HG02884 (cell line): ENCODE results near the gene ARHGEF35.
"Not testable (repeated sequence)": the region's sequence is repeated elsewhere in the genome, so short reads cannot be mapped to it uniquely, and the experiment has no call there.

ENCODE experiments used
- ATAC-seq: cut with Tn5 transposase; IDR thresholded peaks from one replicate; pipeline ENCODE4 v1.9.1; 2021; ENCODE audit warnings: mild to moderate bottlenecking, moderate library complexity; ENCODE audit not compliant: unreplicated experiment

ARHGEF35 gene

DNA sequence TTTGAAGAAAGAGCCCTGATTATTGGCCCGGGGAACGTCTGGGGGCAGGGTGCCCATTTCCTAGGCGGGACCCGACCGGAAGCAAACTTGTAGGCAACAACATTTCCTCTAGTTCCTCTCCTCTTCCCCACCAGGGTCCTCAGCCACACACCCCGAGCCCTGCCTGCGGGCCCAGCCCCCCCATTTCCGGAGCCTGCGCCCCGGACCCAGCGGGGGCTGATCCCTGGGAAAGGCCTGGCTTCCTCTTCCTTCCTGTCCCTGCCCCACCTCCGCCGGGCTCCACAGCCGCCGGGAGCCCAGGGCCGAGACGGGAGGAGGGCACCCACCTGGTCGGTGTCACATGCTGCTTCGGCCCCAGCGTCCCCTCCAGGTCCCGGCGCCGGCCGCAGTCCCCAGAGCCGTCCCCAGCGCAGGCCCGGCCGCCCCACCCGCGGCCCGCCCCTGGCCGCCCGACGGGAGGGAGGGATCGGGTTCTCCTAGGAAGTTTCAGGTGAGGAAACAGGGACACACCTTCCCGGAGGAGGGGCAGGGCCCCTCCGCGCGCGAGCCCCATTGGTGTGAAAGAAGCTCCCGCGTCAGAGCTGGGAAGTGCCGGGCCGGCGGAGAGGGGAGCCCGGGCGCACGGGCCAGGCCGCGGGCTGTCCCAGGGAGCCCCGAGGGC, at the start of gene ARHGEF35:
Gene ARHGEF35, minus strand, starts transcription at position 622 of the 661 bp plus-strand sequence. CDS start 7,450 bp downstream, outside the sequence.
- peak; percentile 51 for ATAC-seq

DNA sequence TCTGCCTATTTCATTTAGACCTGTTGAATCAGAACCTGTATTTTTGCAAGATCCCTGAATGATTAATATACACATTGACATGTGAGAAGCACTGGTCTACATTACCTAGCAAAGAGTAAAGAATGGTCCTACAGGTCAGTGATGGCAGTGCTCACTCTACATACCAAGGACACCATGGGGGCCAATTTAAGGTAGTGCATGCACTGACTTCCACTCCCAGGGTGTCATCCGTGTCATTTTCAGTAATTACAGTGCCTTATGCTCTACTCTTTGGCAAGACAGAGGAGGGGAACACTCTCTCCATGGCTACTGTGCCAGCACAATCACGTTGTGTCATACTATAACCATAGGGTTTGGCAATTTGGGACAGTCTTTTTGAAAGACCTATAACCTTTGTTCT, 49.7 kb upstream of the ARHGEF35 start:
- not testable (repeated sequence) for ATAC-seq

DNA sequence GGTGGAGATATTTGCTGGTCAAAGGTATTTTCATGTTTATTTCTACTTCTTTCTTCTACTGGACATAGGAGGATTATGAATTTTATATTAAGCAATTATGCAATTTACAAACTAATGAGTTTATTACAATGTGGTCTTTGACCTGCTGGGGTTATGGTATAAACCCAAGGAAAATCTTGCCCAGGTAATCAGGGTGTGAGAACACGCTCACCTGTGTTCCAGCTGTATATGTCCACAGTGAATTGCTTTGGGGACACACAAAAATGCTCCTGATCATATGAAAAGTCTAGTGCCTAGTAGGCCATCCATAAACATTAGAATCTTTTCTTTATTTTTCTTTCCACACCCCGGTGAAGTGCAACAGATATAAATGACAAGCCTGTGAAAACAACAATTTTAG, 43.7 kb upstream of the ARHGEF35 start, which contains the start of gene OR2A42:
Gene OR2A42, minus strand, starts transcription at position 241 of the 400 bp plus-strand sequence. CDS start 6,762 bp downstream, outside the sequence.
- not testable (repeated sequence) for ATAC-seq

DNA sequence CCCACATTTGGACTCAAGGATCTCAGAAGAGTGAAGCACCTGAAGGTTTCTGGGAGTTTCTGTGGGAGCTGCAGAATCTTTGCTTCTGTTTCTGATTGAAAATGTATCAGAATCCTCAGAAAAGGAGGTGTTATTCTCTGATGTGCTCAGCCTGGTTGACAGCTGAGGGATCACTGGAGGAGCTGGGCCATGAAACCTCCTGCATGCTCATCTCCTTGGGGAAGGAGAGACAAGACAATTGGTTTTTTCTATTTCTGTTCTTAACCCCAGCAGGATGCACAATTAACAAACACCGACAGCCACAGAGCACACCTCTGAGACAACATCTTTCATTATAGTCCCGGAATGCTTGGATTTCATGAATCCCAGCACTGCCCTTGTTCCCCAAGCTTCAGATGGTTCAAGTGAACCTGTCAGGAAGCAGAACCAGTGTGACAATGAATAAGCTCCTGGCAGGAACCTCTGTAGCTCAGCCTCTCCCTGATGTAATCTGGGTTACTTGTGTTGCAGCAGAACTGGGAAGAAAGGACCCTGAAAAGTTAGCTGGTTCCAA, 43.0 kb upstream of the ARHGEF35 start:
- not testable (repeated sequence) for ATAC-seq

DNA sequence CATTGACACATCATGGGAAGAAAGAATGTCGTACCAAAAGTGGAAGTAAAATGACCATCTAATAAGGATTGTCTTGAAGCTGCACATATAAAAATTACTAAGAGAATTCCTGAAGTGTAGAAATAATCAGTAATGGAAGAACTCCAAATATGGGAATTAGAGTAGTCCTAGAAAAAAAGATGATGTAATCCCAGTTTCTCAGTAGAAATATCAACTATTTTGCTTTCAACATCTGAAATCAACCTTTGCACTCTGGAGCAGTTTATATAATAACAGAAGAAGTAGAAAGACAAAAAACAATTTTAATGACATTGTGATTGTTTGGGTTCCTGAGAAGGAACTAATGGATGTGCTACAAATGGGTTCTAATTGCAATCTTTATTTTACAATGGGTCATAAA, 37.4 kb upstream of the ARHGEF35 start:
- ATAC-seq = not testable (repeated sequence)

DNA sequence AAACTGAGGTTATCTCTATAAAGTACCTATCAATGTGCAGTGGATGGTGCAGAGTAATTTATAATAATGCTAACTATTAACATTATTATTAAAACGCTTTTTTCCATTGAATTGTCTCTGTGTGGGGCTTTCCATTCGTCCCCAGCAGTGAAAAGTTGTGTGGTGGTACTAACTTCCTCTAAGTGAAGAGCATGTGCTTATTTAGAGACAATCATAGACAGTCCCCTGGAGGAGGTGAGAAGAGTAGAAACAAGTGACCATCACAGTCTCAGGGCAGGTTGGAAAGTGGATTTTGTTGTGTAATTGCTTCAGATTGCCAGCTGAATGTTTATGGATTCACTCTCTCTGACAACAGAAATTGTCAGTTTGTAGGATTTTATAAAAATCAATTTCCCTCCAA, 35.4 kb upstream of the ARHGEF35 start:
- not testable (repeated sequence) for ATAC-seq

DNA sequence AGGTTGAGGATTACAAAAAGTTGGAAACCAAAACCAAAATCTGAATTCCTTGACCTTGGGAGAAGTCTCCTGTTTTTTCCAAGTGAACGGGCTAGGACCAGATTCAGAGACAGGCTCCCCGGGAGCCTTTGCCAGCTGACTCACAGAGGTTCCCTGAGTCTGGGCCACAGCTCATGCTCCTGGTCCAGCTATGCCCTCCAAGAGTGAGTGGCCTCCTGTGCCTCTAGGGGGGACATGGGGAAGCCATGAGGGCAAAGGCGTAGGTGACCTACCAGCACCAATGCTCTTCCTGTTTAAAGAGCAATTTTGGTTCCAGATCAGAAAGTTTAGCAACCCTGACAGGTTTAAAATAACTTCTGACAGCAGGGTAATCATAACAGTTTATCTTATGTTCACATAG, 33.2 kb upstream of the ARHGEF35 start:
- not testable (repeated sequence) for ATAC-seq

DNA sequence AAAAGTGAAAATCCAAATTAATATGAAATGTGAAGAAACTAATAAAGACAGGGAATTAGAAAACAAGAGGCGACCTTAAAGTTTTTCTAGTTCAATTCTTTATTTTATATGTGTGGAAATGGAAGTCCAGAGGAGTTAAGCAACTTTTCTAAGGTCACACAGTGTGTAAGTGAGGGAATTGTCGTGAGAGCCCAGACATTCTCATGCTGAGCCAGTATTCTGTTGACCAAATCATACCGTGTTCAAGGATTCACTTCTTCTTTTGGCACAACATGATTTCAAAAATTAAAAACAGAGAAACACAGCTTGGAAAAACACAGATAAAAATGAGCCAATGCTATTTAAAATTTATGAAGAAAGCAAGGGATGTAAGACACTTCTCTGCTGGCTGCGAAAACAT, 31.2 kb upstream of the ARHGEF35 start:
- not testable (repeated sequence) for ATAC-seq

DNA sequence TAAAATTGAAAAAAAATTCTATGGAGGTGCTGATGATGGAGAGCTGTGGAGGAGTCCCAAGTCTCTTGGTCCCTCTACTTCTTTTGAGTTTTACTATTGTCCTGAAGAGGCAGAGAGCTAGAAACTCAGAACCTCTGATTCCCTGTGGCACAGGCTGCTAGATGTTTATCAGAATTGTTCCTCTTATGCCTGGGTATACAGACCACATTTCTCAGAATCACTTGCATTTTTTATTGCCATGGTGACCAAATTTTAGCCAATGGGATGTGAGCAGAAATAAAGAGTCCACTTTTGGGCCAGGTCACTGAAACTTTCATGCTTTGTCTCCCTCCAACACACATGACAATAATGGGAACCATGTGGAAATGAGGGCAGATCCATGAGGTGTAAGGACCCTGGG, 28.0 kb upstream of the ARHGEF35 start:
- ATAC-seq = not testable (repeated sequence)

DNA sequence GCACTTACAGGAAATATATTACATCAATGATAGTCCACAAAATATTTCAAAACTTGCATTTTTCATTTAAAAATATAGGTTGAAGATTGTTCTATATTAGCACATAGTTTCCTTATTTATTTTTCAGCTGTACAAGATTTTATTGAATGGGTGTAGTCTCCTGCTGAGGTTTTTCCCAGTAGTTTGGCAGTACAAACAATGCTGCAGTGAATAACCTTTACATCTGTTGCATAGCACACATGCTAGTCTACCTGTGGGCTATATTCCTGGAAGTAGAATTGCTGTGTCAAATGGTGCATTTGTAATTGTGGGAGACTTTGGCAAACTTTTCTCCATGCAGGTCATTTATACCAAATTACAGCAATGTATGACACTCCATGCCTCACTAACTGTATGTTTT, 24.9 kb upstream of the ARHGEF35 start:
- ATAC-seq = not testable (repeated sequence)

DNA sequence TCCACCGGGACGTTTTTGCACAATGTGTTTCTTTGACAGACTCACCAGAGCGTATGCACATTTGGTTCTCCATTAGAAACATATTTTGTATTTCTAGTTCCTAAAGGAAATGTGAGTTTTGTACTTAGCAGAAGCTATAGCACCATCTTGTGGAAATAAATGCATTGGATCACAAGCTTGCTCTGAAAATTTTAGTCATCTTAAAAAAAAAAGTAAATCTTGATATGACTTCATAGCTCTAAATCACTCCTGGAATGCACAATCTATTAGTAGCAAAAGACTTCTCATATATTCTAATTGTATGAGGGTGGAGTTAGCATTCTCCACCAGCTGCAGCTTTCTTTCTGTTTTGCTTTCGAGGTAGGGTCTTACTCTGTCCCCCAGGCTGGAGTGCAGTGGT, 23.5 kb upstream of the ARHGEF35 start:
- not testable (repeated sequence) for ATAC-seq

DNA sequence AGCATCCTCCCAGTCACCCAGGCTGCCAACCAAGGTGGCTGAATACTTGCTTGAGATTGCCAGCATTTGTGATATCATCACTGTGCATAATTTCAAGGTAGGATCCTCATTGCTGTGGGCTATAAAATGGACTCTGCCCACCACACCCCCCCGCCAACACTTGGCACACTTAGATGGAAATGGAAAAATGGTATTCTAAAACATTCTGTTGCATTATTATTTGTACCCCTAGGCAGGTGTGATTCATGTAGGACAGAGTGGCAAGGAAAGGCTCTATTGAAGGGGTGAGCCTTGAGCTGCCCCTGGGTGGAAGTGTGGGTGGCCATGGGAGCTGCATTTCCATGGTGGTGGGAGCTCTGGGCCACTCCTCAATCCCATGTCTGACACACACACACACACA, 22.9 kb upstream of the ARHGEF35 start:
- not testable (repeated sequence) for ATAC-seq

DNA sequence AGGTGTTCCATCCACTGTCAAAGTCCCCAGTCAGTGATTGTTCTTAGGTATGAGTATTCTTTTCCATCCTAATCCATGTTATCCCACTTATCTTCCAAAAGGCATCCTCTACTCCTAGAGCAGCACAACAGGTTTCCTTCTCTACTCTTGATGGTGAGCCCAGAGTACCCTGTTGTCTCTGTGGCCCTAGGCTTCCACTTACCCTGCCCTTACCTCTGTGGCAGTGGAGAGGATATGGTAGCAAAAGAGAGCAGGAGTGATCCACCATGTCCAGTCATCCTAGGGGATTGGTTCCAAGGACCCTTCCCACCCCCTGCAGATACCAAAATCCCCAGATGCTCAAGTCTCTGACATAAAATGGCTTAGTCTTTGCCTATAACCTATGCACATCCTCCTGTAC, 21.6 kb upstream of the ARHGEF35 start:
- not testable (repeated sequence) for ATAC-seq

DNA sequence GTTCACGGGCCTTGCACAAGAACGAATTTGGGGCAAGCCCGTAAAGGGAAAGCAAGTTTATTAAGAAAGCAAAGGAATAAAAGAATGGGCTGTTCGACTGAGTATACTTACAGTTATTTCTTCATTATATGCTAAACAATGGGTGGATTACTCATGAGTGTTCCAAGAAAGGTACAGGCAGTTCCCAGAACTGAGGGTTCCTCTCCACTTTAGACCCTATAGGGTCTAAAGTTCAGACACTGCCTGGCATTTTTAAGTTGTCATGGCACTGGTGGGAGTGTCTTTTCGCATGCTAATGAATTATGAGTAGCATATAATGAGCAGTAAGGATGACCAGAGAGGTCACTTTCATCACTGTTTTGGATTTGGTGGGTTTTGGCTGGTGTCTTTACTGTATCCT, 9.7 kb upstream of the ARHGEF35 start:
- ATAC-seq = not testable (repeated sequence)

DNA sequence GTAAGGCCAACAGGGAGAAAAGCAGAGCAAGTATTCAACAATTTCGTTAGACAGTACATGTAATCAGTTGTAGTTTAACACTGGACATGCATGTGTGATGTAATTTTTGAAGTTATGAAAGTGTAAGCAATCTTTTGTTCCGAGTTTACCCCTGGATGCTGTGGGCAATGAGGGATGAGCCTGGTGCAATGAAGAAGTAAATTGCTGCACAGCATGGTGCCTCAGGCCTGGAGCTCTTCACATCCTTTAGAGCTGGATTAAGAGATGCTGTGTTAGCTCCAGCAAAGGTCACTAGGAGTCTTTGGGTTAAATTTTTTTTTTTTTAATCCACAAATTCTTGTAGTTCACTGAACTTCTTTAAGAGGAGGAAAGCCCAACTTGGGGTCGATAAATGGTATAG, 7.5 kb upstream of the ARHGEF35 start:
- not testable (repeated sequence) for ATAC-seq

DNA sequence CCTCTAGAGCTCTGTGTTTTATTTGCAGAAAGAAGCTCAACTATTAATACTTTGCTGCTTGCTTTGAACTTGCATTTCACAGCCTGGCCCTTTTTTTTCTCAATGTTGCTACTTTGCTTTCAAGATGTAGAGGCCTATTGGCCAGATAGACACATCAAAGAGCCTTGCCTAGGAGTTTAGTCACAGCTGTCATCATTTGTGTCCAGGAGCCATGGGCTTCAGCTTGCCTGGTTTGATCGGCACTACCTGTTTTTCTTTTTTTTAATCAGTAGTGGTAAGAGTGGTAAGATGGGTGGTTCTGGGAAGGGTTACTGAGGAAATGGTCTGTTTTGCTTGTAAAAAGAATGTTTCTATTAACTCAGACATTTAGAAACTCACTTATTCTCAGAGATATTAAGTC, 6.3 kb upstream of the ARHGEF35 start:
- ATAC-seq = not testable (repeated sequence)

DNA sequence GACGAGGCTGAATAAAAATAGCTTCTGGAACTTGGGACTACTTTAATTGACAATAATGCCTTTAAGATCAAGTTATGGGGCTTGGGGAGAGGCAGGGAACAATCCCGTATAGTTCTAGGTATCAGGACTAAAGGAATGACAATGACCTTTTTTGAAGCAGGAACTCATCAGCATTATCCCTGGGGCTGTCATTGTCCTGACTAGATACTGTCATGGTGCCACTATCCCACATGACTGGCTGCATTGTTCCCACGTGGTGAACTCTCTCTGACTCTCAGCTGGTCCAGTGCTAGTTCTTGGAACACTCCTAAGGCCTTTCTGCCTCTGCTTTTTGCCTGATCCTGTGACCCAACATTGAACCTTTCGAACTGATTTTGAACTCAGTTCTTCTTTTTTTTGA, 3.3 kb upstream of the ARHGEF35 start:
- not testable (repeated sequence) for ATAC-seq

DNA sequence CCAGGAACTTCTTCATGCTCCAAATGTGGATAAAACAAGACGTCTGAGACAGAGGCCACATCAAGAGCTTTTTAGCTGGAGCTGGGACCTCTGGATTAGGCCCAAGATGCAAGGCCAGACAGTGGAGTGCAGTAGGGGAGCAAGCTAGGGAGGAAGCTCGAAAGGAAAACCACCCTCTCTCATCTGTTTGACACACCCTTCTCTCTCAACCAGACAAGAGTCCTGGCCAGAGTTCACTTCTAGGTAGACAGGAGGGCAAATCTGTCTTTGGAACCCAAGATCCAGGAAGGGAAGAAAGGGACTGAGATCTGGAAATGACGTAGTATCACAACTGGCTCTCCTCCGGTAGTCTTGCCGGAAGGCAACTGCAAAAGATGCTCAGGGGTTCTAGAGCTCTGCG, 1.2 kb downstream of the ARHGEF35 start:
- not testable (repeated sequence) for ATAC-seq

DNA sequence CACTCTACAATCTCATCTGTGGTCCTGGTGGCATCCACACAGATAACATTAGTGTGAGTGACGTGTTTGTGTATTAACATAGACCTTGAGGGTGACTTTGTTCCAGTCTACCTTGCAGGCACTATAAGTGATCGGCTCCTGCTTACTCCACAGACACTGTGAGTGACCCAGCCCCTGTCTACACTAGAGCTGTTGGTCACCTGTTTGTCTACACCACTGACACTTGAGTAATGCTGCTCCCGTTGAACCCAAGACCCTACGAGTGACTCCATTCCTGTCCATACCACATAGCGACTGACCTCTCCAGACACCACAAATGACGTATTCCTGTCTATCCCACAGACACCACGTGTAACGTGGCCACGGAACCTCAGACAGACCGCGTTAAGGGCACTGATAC, 1.9 kb downstream of the ARHGEF35 start:
- not testable (repeated sequence) for ATAC-seq

DNA sequence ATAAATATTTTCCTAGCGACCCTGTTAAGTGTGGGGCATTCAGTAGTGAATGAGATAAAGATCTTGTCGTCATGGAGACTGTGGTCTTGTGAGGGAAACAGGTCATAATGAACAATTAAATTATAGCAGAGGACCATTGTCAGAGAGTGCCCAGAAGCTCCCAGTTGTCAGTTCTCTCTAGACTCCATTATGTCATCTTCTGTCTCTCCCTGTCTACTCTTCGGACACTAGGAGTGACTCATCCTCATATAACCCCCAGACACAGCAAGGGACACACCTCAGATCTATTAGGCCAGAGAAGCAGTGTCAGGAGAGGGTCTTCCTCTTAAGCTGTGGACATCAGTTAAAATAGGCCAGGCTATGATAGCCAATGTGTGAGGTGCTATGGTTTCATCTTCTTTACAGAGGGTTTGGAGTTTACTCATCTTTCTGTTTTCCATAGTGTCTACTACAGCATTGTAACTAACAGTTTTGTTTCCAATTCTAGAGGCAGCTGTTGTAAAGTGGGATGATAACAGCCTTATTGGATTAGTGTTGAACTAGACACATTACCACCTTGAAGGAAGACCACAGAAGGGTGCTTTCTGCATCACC, 7.0 kb downstream of the ARHGEF35 start:
- not testable (repeated sequence) for ATAC-seq

DNA sequence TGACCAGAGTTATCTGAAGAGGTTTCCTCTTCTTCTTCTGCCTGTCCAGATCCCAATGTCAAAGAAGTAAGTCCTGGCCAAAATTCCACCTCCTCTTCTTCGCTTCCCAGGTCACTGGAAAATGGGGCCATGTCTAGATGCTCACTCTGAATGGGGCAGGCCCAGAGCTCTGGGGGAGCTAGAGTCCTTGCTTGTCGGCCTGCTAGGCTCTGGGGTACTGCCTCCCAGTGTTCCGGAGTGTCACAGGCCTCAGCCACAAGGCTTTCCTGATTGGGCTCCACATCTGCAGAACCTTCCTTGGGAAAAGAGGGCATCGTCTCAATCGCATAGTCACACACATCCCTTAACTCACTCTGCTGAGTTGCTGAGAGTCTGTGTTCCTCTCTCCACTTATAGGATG, 7.8 kb downstream of the ARHGEF35 start:
- not testable (repeated sequence) for ATAC-seq

DNA sequence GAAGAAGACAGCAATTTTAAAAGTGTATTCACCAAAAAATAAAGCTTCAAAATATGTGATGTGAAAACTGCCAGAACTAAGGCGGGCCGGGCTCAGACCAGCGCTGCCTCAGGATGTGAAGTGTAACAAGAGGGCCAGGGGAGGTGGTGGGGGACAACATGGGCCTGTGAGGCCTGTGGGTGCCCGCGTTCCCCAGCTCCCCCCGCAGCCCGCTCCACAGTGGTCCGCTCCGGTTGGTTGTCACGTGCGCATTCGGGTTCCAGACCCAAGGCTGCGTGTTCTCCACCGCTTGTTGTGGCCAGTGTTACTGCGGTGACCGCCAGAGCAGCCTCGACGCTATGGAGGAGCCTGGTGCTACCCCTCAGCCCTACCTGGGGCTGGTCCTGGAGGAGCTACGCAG, 12.5 kb downstream of the ARHGEF35 start, which contains the start of gene CTAGE4:
Gene CTAGE4, plus strand, starts transcription at position 301 of the 400 bp plus-strand sequence. Its CDS starts 38 bp downstream, at position 339.
- not testable (repeated sequence) for ATAC-seq
